Right atrium auricular region (tissue), 2 donors: ENCODE data around the gene FLNA. TPM values are rescaled to one million over a fixed set of nuclear protein-coding genes. Genes with fewer than 3 reads are reported as not detected.

Experiments
- DNase-seq: peaks from one replicate; pipeline ENCODE4 v3.0.0-alpha.2; 2019; ENCODE audit warnings: low spot score
- H3K27ac ChIP-seq, 2 donors: fragments of 200-600 bp; sonication (generic); 1 replicate in 1 of 2; 2 replicates in 1 of 2; pipeline ENCODE4 v1.5.1; 2016 to 2019
- H3K27me3 ChIP-seq, 2 donors: fragments of 200-600 bp; sonication (generic); one replicate each; pipeline versions ENCODE4 v1.5.1 to v1.6.0; 2017 to 2019
- H3K36me3 ChIP-seq: fragments of 200-600 bp; sonication (generic); one replicate; pipeline ENCODE4 v1.5.1; 2016
- H3K4me1 ChIP-seq, 2 donors: fragments of 200-600 bp; sonication (generic); one replicate each; pipeline versions ENCODE4 v1.5.1 to v1.6.0; 2017 to 2019
- H3K4me3 ChIP-seq, 2 donors: fragments of 200-600 bp; sonication (generic); 1 replicate in 1 of 2; 2 replicates in 1 of 2; pipeline ENCODE4 v1.5.1; 2017 to 2019; ENCODE audit warnings: mild to moderate bottlenecking in 1 of 2, moderate library complexity in 1 of 2
- H3K9me3 ChIP-seq, 2 donors: fragments of 200-600 bp; sonication (generic); one replicate each; pipeline ENCODE4 v1.5.1; 2019
- CTCF ChIP-seq, 2 donors: fragments of 200-600 bp; sonication (generic); IDR thresholded peaks; one replicate each; pipeline ENCODE4 v1.5.1; 2019; ENCODE audit warnings: antibody characterized with exemption in 2 of 2
- total RNA-seq, 2 donors: library from RNA; depleted of rRNA; stranded (reverse); fragments of >200 nt; gene quantifications; one replicate each; pipeline ENCODE4 v1.1.0, GENCODE V29; 2016

FLNA gene
- total RNA-seq, 2 donors from 2014 or later: 263 to 419 TPM

GRCh38 chrX:154382483-154383069 is 8.1 kb upstream of the FLNA start:
- Histone ChIP-seq H3K27me3 (no peaks in the 10 kb centered on the region), H3K9me3 (no peaks in the 10 kb centered on the region), H3K4me3 (no peak overlapping the region), H3K4me1 (peaks cover 0 to 13% of the 10 kb centered on the region in 2 donors), H3K36me3 (no peaks in the 10 kb centered on the region), H3K27ac (no peak overlapping the region)
- DNase-seq: no peak
- TF ChIP-seq CTCF (IDR thresholded peaks at IDR 0.05): no peak

- H3K4me3 ChIP-seq: no peak overlapping the region
- no peak for DNase-seq
These were observed 6.8 kb upstream of the FLNA start for GRCh38 chrX:154381271-154381670.

GRCh38 chrX:154380787-154381186 is 6.4 kb upstream of the FLNA start:
- H3K27ac ChIP-seq: peak overlapping the region in 1 of 2 donors; percentile 91
- DNase-seq: no peak
- peak overlapping the region in 1 of 2 donors; percentile 66 for H3K4me3 ChIP-seq
- peaks cover 0 to 13% of the 10 kb centered on the region in 2 donors for H3K4me1 ChIP-seq
- H3K9me3 ChIP-seq: no peaks in the 10 kb centered on the region
- H3K36me3 ChIP-seq: no peaks in the 10 kb centered on the region
- no peaks in the 10 kb centered on the region for H3K27me3 ChIP-seq
- no peak for TF ChIP-seq CTCF (IDR thresholded peaks at IDR 0.05)

More at GRCh38 chrX:154381271-154381670, 6.8 kb upstream of the FLNA start:
- peak overlapping the region in 1 of 2 donors; percentile 91 for H3K27ac ChIP-seq
- H3K9me3 ChIP-seq: no peaks in the 10 kb centered on the region
- H3K36me3 ChIP-seq: no peaks in the 10 kb centered on the region
- TF ChIP-seq CTCF (IDR thresholded peaks at IDR 0.05): no peak
- H3K4me1 ChIP-seq: peaks cover 0 to 13% of the 10 kb centered on the region in 2 donors
- no peaks in the 10 kb centered on the region for H3K27me3 ChIP-seq

GRCh38 chrX:154380153-154380552 is 5.7 kb upstream of the FLNA start:
- no peaks in the 10 kb centered on the region for H3K9me3 ChIP-seq
- peak overlapping the region; percentile 91 to 97 for H3K27ac ChIP-seq
- no peak for TF ChIP-seq CTCF (IDR thresholded peaks at IDR 0.05)
- no peak for DNase-seq
- H3K4me3 ChIP-seq: peak overlapping the region; percentile 66 to 79
- H3K4me1 ChIP-seq: peaks cover 0 to 13% of the 10 kb centered on the region in 2 donors
- no peaks in the 10 kb centered on the region for H3K36me3 ChIP-seq
- no peaks in the 10 kb centered on the region for H3K27me3 ChIP-seq

GRCh38 chrX:154379569-154379951 is 5.1 kb upstream of the FLNA start:
- Histone ChIP-seq H3K4me3 (peak overlapping the region; percentile 66 to 79), H3K4me1 (peaks cover 0 to 13% of the 10 kb centered on the region in 2 donors), H3K27ac (peak overlapping the region; percentile 91 to 97), H3K36me3 (no peaks in the 10 kb centered on the region), H3K9me3 (no peaks in the 10 kb centered on the region), H3K27me3 (no peaks in the 10 kb centered on the region)
- no peak for DNase-seq
- TF ChIP-seq CTCF (IDR thresholded peaks at IDR 0.05): no peak
